GM18907 (cell line): Measurements from ENCODE around the gene CMTR1.

ENCODE experiments used
- ATAC-seq: cut with Tn5 transposase; IDR thresholded peaks from one replicate; pipeline ENCODE4 v1.9.1; 2021; ENCODE audit warnings: mild to moderate bottlenecking, moderate library complexity; ENCODE audit not compliant: unreplicated experiment

The CMTR1 gene

GRCh38 chr6:37477191-37477590, 44.2 kb downstream of the CMTR1 start:
- ATAC-seq = no peak

- no peak for ATAC-seq
These were observed 44.8 kb downstream of the CMTR1 start for GRCh38 chr6:37477656-37478435.

- no peak for ATAC-seq
These were observed 45.8 kb downstream of the CMTR1 start for GRCh38 chr6:37478827-37479226.

GRCh38 chr6:37479266-37479854, 46.3 kb downstream of the CMTR1 start:
- ATAC-seq = no peak

GRCh38 chr6:37480118-37480736, 47.2 kb downstream of the CMTR1 start:
- ATAC-seq = no peak

GRCh38 chr6:37480951-37481534, 48.0 kb downstream of the CMTR1 start:
- ATAC-seq = no peak

GRCh38 chr6:37481711-37482605, 48.9 kb downstream of the CMTR1 start:
- ATAC-seq = no peak

GRCh38 chr6:37482606-37483251, 49.7 kb downstream of the CMTR1 start:
- no peak for ATAC-seq

GRCh38 chr6:37483252-37483901, 50.4 kb downstream of the CMTR1 start:
- ATAC-seq = no peak

GRCh38 chr6:37483917-37484785, 51.1 kb downstream of the CMTR1 start:
- peak; percentile 50 for ATAC-seq

GRCh38 chr6:37484786-37485170, 51.8 kb downstream of the CMTR1 start:
- ATAC-seq = no peak

- no peak for ATAC-seq
These were observed 52.3 kb downstream of the CMTR1 start for GRCh38 chr6:37485291-37485702.

GRCh38 chr6:37486121-37486839, 53.3 kb downstream of the CMTR1 start:
- ATAC-seq = no peak

GRCh38 chr6:37487591-37488380, 54.8 kb downstream of the CMTR1 start:
- ATAC-seq = no peak

- no peak for ATAC-seq
These were observed 55.5 kb downstream of the CMTR1 start for GRCh38 chr6:37488476-37488875.

- ATAC-seq = no peak
These were observed 56.8 kb downstream of the CMTR1 start for GRCh38 chr6:37489697-37490336.
